GM18907 (cell line): ENCODE measurements around the gene RASD1.

Experiments
- ATAC-seq: cut with Tn5 transposase; IDR thresholded peaks from one replicate; pipeline ENCODE4 v1.9.1; 2021; ENCODE audit warnings: mild to moderate bottlenecking, moderate library complexity; ENCODE audit not compliant: unreplicated experiment

Gene RASD1

DNA sequence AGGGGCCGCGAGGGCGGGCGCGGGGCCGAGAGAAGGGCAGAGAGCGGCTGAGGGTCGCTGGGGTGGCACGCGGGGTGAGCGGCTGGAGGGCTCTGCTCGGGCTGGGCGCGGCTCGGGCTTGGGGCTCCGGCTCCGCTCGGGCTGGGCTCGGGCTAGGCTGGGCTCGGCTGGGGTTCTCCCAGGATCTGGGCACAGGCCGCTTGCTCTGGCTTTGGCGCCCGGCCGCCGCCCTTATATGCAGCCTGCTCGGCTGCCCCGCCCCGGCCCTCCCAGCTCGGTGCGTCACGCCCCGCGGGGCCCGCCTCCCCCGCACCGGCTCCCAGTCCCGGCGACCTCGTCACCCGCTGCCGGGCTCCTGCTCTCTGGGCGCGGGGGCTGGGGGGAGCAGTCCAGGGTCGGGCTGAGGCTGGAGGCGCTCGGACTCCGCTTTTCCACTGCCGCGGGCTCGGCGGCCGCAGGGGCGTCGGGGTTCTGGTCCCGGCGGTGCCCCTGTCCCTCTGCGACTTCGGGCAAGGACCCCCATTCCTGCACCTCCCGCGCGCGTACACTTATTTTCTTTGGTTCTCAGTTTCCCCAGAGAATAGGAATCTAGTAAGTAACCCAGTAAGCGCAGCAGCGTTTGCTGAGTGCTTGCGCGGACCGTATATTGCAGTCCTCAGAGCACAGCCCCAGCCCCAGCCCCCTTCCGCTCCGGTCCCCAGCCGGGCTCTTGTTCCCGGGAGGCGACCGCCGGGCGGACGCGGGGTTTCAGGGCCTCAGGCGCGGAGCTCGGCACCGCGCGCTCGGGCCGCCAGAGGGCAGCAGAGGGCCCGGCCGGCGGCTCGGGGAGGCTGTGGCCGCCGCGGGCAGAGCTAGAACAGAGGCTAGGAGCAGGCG lies at the start of gene RASD1:
Gene RASD1, minus strand, starts transcription at position 207 of the 876 bp plus-strand sequence. CDS start 214 bp downstream, outside the sequence.
- peak; percentile 68 for ATAC-seq

- ATAC-seq, result no peak
Measured at GRCh38 chr17:17545984-17546383, 49.8 kb upstream of the RASD1 start.

DNA sequence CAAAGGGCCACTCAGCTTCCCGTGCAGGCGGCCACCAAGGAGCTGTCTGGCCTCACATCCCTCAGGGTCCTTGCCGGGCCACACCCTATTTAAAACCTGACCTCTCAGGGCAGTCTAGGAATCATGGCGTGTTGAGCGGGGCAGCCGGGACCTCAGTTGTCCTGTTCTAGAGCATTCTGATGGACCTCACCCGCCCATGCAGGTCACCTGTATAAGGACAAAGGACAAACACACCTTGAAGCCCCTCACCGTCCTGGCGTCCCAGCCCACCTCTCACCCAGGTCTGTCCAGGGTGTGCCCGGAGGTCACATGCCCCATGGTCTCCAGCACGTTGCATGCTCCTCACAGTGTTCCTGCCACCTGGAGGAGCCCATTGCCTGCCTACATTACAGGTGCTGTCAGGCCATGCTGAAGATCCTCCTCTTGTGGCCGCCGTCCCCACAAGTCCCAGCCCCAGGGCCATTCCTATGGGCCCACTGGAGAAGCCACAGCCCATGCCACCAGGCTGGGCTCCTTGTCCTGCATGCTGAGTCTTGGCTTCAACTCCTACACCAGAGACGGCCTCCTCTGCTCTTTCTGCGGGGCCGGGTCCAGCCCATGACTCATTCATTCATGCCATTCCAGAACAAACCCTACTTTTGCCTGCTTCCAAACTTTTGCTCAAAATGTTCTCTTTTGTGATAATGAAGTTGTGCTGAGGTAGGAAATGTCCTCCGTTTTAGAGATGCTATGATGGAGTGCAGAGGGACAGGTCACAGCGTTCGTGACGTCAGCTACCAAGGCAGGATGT lies 49.0 kb upstream of the RASD1 start:
- no peak for ATAC-seq

GRCh38 chr17:17542906-17543635 lies 46.9 kb upstream of the RASD1 start:
- no peak for ATAC-seq

DNA sequence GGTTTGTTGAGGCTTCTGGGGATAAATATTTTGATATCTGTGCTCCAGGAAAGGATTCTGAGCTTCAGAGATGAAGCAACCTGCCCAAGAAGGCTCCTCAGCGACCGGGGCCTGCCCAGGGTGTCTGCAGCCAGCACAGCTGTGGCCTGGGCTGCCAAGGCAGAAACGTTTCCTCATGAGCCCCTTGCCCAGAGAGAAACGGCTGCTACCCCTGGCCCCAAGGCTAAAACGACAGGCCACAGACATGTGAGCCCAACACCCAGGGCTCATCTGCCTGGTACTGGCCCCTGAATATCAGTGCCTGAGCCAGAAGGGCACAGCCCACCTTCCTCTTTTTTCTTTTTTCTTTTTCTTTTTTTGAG lies 45.4 kb upstream of the RASD1 start:
- no peak for ATAC-seq

DNA sequence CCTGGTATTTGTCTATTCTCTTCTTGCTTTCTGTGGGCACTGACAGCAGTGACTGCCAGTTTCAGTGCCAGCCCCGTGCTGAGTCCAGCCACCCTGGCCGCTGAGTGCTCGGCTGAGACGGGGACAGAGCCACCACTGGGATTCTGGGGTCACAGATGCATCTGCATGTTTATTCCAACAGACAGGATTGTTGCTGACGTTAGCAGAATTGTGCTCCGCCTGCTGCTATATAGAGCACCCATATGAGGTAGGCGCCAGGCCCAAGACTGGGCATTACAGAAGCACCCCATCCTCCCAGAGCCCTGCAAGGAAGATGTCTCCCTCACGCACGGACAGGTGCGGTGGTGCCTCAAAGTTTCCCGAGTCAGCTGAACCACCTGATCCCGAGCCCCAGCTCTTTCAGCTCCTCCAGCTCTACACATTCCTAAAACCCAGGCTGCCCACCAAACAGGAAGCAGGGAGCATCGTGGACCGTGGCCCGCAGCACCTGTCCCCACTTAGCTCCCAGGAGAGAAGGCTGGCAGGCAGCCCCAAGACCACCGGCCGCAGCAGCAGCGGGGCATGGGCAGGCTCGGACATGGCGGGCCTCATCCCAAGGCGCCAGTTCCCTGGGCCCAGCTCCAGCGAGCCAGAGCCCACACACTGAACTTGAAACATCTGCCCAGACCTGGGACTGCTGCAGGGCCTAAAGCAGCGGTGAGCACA lies 44.9 kb upstream of the RASD1 start:
- ATAC-seq, result no peak

- ATAC-seq, result no peak
Measured at GRCh38 chr17:17540278-17540906, 44.2 kb upstream of the RASD1 start.

DNA sequence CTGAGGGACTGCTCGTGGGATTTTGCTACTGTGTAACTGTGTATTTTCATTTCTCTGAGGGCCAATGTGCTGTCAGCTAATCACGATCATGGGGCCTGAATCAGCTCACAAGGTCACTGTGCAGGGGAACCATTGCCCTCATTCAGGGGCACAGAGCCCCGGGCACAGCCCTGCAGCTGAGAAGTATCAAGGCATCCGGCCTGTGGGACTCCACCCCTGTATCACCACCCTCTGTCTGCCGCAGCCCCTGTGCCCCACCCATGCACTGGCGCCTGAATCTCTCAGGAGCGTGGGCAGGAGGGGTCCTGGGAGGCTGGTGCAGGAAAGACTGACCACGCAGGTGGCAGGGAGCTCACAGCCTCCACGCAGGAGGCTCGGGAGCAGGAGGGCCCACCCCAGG lies 43.4 kb upstream of the RASD1 start:
- no peak for ATAC-seq

DNA sequence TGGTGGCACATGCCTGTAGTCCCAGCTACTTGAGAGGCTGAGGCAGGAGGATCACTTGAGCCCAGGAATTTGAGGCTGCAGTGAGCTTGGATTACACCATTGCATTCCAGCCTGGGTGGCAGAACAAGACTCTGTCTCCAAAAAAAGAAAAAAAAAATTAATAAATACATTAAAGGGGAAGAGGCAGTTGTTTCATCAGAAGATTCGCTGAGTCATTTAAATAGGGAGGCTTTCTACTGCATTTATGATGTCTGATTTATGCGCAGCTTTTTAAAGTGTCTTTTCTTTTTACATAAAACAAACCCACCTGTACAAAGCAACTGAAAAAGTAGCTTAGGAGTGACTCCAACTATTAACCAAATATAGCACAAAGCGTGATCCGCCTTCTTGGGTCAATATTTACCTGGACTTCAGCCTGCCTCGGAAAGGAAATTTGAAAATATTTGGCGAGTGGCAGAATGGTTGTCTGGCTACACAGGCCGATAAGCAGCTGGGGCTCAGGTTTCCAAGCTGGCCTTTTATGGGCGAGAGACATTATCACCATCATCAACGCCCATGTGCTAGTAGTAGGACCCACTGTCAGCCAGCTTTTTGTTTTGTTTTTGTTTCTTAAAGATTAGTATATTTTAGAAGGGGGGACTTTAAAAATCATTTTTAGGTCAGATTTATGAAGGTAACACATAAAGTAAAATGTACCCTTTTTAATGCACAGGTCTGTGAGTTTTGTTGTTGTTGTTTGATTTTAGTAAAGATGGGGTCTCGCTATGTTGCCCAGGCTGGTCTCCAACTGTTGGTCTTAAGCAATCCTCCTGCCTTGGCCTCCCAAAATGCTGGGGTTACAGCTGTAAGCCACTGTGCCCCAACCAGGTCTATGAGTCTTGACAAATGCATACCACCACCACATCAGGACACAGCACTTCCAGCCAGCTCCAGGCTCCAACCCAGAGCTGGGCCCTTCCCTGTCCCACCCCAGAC lies 42.5 kb upstream of the RASD1 start:
- no peak for ATAC-seq

DNA sequence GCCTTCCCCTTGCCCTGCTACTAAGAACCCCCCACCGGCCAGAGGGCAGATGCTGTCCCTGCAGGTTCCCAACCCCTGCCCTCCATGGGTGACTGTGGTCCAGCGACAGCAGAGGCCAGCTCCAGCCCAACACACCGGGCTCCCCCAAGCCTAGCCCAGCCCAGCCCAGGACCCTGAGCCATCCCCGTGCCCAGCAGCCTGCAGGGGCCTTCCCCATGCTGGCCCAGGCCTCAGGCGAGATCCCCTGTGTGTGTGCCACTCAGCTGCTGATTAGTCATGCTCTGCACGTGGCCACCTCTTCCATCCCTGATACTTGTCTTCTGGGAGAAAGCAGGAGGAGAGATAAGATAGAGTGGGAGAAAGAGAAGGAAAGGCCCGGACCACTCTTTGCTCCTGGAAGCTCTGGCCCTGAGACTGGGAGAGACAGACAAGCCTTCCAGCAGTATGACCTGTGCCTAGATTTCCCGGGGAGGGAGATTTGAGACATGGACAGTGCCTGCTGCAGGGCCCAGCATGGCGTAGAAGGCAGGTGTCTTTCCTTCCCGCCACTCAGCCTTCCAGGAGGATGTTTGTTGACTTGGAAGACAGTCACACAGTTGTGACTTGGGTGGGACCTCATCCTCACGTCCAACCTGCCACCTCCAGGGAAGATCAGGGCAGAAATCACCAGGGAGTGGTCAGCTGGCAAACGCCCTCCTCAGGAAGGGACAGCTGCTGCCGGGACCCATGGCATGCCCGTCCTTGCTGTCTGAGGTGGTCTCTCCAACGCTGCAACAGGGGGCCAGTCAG lies 41.3 kb upstream of the RASD1 start:
- no peak for ATAC-seq

- no peak for ATAC-seq
Measured at GRCh38 chr17:17536702-17537101, 40.5 kb upstream of the RASD1 start.

DNA sequence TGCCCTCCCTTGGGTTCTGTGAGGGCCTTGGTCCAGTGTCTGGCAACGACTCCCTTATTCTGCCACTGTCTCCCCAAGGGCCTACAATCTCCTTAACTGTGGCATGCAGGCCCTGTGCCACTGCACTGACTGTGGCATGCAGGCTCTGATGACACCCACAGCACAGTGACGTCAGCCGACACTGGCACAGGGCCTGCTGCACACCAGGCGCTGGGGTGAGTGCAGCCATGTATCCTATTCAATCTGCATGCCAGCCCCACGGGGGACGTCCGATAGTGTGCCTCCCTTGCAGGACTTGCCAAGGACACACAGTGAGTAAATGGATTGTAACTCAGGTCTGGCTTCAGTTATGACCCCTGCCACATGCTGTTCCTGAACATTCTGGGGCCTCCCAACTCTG lies 39.8 kb upstream of the RASD1 start:
- ATAC-seq, result no peak

DNA sequence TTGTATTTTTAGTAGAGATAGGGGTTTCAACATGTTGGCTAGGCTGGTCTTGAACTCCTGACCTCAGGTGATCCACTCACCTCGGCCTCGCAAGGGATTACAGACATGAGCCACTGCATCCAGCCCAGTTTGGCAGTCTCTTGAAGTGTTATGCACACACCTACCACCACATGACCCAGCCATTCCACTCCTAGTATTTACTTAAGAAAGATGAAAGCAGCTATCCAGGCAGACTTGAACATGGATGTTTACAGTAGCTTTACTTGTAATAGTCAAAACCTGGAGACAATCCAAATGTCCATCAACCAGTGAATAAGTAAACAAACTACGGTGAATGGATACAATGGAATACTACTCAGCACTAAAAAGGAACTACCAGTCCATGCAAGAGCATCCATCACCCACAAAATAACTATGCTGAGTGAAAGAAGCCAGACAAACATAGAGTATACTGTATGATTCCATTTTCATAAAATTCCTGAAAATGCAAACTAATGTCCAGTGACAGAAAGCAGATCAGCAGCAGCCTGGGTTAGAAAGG lies 37.8 kb upstream of the RASD1 start:
- ATAC-seq, result no peak

GRCh38 chr17:17532991-17533390 lies 36.8 kb upstream of the RASD1 start:
- no peak for ATAC-seq

GRCh38 chr17:17531156-17531555 lies 35.0 kb upstream of the RASD1 start:
- no peak for ATAC-seq

DNA sequence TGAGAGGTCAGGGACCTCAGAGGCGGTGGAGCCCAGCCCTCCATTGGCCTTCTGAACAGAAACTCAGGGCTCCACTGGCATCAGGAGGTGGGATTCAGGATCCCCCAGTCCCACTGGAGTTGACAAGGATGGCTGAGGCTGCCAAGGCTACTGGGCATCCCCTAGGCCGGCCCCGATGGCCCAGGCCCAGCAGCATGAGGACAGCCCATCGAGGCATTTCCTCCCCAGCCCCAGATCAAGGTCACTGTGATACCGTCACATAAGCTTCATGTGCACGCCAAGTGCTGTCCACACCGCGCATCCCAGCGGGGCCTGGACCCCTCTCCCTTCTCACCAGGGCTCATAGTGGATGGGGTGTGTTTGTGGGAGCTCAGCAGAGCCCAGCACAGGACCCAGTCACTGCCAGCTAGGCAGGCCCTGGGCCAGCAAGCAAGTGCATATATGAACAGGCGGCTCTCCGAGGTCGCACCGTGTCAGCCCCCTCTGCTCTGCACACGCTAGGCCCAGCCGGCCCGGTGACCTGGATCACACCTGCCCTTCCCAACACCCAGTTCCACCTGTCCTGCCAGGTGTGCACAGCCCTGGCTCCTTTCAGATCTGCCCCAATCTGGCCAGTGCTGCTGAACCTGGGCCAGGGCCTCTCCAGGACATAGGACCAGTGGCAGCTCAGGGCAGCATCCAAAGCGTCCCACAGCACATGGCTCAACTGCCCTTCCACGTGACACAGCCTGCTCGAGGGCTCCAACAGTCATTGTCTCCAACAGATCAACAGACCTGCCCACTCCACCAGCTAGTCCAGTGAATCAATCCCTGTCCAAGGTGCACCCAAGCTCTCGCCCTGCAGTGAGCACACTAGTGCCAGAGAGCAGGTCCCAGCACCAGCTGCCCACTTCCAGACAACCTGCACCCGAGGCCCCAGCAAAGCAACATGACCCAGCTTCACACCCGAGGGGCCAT lies 32.8 kb upstream of the RASD1 start:
- no peak for ATAC-seq

GRCh38 chr17:17527956-17528500 lies 31.8 kb upstream of the RASD1 start:
- ATAC-seq, result no peak
